Measurements from ENCODE around the gene MTRF1L. TPM values are rescaled to one million over a fixed set of nuclear protein-coding genes. Genes with fewer than 3 reads are reported as not detected.
A peak's percentile ranks its signal among the peaks of the same experiment; 100 is the strongest.

MTRF1L gene
- total and polyA plus RNA-seq, 2 of the 13 experiments (the other 11 are each of a cell fraction or from before 2014, with no cell fraction given): 17.6 to 28.7 TPM

DNA sequence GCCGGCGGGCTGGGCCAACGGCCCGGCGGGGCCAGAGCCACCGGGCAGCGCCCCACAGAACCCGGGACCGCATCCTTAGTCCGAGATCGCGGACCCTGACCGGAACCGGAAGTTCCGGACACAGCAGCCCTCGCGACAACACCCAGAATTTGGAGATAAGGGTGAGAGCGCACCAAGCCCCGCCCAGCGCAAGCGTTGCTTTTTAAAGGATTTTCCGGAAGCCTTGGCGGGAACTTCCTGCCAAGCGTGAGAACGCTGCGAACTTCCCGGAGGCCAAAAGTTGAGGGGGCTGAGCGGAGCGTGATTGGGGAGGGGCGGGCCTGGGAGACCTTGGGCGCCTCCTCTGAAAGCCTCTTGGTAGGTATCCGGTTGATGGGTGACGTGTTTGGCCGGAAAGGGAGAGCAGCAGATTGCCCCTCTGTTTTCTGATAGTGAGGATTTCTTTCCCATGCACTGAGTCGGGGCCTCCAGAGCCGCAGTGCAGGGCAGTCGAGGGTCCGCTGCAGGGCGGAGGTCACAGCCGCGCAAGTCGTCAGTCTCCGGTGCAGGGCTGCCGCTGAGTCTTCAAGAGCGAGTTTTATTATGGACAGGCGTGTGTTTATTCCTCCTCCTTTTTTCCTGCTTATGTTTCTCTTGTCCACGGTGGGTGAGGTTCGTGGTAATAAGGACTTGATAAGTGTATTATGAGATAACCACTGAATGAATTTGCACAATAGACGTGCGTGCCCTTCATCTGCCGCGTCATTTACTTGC is at the start of gene MTRF1L (continued):
- TF ChIP-seq ZBED4 (CRISPR knock-in tag; IDR thresholded peaks at IDR 0.05; ENCODE audit: borderline replicate concordance): peak; percentile 94
- peak; percentile 77 for TF ChIP-seq HDAC2 (CRISPR knock-in tag; IDR thresholded peaks at IDR 0.05)
- peak; percentile 77 for TF ChIP-seq CSRNP1 (CRISPR knock-in tag; IDR thresholded peaks at IDR 0.05)
- TF ChIP-seq NFIC (IDR thresholded peaks at IDR 0.05; ENCODE audit: low read length): no peak
- TF ChIP-seq CREM (IDR thresholded peaks at IDR 0.05): peak; percentile 72
- no peak for TF ChIP-seq CREM (CRISPR knock-in tag; IDR thresholded peaks at IDR 0.05)
- no peak for TF ChIP-seq ZNF577 (CRISPR knock-in tag; IDR thresholded peaks at IDR 0.05; ENCODE audit: borderline replicate concordance, low read depth)
- TF ChIP-seq, protein P1, sequence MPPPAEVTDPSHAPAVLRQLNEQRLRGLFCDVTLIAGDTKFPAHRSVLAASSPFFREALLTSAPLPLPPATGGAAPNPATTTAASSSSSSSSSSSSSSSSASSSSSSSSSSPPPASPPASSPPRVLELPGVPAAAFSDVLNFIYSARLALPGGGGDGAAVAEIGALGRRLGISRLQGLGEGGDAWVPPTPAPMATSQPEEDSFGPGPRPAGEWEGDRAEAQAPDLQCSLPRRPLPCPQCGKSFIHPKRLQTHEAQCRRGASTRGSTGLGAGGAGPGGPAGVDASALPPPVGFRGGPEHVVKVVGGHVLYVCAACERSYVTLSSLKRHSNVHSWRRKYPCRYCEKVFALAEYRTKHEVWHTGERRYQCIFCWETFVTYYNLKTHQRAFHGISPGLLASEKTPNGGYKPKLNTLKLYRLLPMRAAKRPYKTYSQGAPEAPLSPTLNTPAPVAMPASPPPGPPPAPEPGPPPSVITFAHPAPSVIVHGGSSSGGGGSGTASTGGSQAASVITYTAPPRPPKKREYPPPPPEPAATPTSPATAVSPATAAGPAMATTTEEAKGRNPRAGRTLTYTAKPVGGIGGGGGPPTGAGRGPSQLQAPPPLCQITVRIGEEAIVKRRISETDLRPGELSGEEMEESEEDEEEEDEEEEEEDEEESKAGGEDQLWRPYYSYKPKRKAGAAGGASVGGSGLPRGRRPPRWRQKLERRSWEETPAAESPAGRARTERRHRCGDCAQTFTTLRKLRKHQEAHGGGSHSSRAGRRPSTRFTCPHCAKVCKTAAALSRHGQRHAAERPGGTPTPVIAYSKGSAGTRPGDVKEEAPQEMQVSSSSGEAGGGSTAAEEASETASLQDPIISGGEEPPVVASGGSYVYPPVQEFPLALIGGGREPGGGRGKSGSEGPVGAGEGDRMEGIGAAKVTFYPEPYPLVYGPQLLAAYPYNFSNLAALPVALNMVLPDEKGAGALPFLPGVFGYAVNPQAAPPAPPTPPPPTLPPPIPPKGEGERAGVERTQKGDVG (CRISPR knock-in tag; IDR thresholded peaks at IDR 0.05; ENCODE audit: borderline replicate concordance): no peak
- peak; percentile 86 for TF ChIP-seq ERF (CRISPR knock-in tag; IDR thresholded peaks at IDR 0.05)
- TF ChIP-seq SUZ12 (IDR thresholded peaks at IDR 0.05; ENCODE audit: low read depth, low read length): no peak
- TF ChIP-seq SNRNP70 (IDR thresholded peaks at IDR 0.05; ENCODE audit: low read depth, low read length): no peak
- no peak for TF ChIP-seq IKZF4 (CRISPR knock-in tag; IDR thresholded peaks at IDR 0.05; ENCODE audit: borderline replicate concordance, low read depth, not compliant biosample characterization)
- peak; percentile 61; the same call in 1 of the 2 replicates for TF ChIP-seq ZNF710 (CRISPR knock-in tag; IDR thresholded peaks at IDR 0.05; ENCODE audit: borderline replicate concordance)
- TF ChIP-seq MAZ (IDR thresholded peaks at IDR 0.05; ENCODE audit: borderline replicate concordance, low read depth, low read length): peak; percentile 79; the same call in 1 of the 2 replicates
- TF ChIP-seq MAZ (CRISPR knock-in tag; IDR thresholded peaks at IDR 0.05; ENCODE audit: low read depth): peak; percentile 90
- peak; percentile 88 for TF ChIP-seq GATAD1 (CRISPR knock-in tag; IDR thresholded peaks at IDR 0.05)

Measured in HepG2 (cell line).